Nephron (organoid): Measurements from ENCODE around the gene COL4A5.

ENCODE experiments used
- H3K27ac Mint-ChIP-seq, 3 experiments: 2 replicates each; pipeline ENCODE4 v1.8.0; 2020; ENCODE audit warnings: mixed read lengths in 3 of 3, mild to moderate bottlenecking in 2 of 3, moderate library complexity in 1 of 3
- H3K27me3 Mint-ChIP-seq: 2 replicates; pipeline ENCODE4 v1.8.0; 2021; ENCODE audit warnings: low read depth, mild to moderate bottlenecking, moderate library complexity, mixed read lengths
- H3K36me3 Mint-ChIP-seq: 2 replicates; pipeline ENCODE4 v1.8.0; 2020; ENCODE audit warnings: low read depth, mixed read lengths
- H3K4me1 Mint-ChIP-seq: 2 replicates; pipeline ENCODE4 v1.8.0; 2020; ENCODE audit warnings: mixed read lengths
- H3K4me3 Mint-ChIP-seq, 3 experiments: 2 replicates each; pipeline ENCODE4 v1.8.0; 2020; ENCODE audit warnings: mild to moderate bottlenecking in 3 of 3, mixed read lengths in 3 of 3, moderate library complexity in 2 of 3
- H3K9me3 Mint-ChIP-seq: 2 replicates; pipeline ENCODE4 v1.8.0; 2020; ENCODE audit warnings: mixed read lengths
- TF ChIP-seq, protein P1 (sequence below), 3 experiments: fragments of 200-600 bp; sonication (generic); IDR thresholded peaks; one replicate each; pipeline ENCODE4 v1.5.0; 2021; ENCODE audit warnings: antibody characterized with exemption in 3 of 3; ENCODE audit not compliant: unreplicated experiment in 3 of 3

Gene COL4A5

DNA sequence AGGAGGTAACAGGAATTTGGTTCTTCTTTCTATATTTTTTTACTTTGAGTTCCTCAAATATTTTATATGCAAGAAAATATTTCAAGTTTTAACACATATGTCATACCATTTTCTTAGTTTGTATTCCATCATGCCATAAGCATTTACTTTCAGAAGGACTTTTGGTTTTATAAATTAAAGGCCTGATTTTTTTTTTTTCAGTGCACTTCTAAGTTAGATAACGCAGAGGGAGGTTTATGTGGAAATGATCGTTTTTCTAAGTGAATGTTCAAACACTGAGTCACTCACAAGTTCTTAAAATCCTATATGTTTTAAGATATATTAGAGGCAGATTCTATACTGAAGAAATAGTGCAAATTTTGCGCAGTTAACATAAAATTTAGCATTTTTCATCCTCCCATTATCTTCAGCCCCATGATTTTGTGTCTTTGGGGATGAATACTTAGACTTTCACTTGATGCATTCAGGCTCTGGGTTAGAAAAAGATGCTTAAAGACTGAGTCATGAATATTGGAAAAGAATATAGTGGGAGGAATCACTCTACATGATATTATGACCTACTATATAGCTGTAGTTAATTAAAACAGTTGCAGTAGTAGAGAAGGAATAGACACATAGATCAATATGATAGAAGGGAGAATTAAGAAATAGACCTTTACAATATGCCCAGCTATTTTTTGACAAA lies 54.9 kb downstream of the COL4A5 start:
- Mint-ChIP-seq H3K27me3 (no peaks in the 10 kb centered on the region), H3K4me1 (no peaks in the 10 kb centered on the region), H3K4me3 (no peak overlapping the region), H3K36me3 (peaks cover 26% of the 10 kb centered on the region), H3K27ac (no peak overlapping the region), H3K9me3 (peaks cover 2% of the 10 kb centered on the region)
- TF ChIP-seq, protein P1, sequence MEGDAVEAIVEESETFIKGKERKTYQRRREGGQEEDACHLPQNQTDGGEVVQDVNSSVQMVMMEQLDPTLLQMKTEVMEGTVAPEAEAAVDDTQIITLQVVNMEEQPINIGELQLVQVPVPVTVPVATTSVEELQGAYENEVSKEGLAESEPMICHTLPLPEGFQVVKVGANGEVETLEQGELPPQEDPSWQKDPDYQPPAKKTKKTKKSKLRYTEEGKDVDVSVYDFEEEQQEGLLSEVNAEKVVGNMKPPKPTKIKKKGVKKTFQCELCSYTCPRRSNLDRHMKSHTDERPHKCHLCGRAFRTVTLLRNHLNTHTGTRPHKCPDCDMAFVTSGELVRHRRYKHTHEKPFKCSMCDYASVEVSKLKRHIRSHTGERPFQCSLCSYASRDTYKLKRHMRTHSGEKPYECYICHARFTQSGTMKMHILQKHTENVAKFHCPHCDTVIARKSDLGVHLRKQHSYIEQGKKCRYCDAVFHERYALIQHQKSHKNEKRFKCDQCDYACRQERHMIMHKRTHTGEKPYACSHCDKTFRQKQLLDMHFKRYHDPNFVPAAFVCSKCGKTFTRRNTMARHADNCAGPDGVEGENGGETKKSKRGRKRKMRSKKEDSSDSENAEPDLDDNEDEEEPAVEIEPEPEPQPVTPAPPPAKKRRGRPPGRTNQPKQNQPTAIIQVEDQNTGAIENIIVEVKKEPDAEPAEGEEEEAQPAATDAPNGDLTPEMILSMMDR (IDR thresholded peaks at IDR 0.05; ENCODE audit: unreplicated experiment in 3 of 3), result no peak

DNA sequence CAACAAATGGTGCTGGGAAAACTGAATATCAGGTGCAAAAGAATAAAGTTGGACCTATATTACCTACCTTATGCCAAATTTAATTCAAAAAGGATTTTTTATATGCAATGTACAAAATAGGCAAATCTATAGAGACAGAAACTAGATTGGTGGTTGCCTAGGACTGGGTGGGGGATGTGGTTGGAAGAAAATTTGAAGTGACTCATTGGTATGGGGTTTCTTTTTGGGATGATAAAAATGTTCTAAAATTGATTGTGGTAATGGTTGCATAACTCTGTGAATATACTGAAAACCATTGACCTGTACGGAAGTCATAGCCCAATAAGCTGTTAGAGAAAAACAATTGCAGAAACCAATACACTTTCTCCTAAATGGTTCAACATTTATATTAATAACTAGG lies 72.1 kb downstream of the COL4A5 start:
- H3K4me1 Mint-ChIP-seq, result no peaks in the 10 kb centered on the region
- H3K36me3 Mint-ChIP-seq, result peaks cover 46% of the 10 kb centered on the region
- no peak overlapping the region for H3K4me3 Mint-ChIP-seq
- H3K27ac Mint-ChIP-seq, result no peak overlapping the region
- peaks cover 23% of the 10 kb centered on the region for H3K9me3 Mint-ChIP-seq
- no peaks in the 10 kb centered on the region for H3K27me3 Mint-ChIP-seq
- TF ChIP-seq, protein P1 (IDR thresholded peaks at IDR 0.05; ENCODE audit: unreplicated experiment in 3 of 3), result no peak

DNA sequence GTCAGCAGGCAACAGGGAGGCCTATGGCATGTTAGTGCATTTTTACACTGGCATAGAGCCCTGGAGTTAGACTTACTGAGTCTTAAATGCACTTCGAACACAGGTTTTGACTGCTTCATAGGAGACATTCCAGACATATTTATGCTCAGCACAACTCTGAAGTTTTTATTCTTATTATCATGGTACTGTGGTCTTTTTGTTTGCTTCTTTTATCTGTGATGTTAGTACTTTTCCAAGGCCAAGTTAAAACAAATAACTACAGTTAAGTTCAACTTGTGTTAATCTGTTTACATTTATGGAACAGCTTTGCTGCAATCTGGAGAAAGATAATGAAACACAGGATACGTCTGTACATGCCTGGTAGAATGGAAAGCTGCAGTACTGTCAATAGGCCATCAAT lies 76.5 kb downstream of the COL4A5 start:
- no peaks in the 10 kb centered on the region for H3K27me3 Mint-ChIP-seq
- peaks cover 4% of the 10 kb centered on the region for H3K9me3 Mint-ChIP-seq
- H3K36me3 Mint-ChIP-seq, result peaks cover 27% of the 10 kb centered on the region
- no peaks in the 10 kb centered on the region for H3K4me1 Mint-ChIP-seq
- peak overlapping the region; percentile 9 to 41 (median 40) for H3K27ac Mint-ChIP-seq
- TF ChIP-seq, protein P1 (IDR thresholded peaks at IDR 0.05; ENCODE audit: unreplicated experiment in 3 of 3), result no peak
- H3K4me3 Mint-ChIP-seq, result no peak overlapping the region

DNA sequence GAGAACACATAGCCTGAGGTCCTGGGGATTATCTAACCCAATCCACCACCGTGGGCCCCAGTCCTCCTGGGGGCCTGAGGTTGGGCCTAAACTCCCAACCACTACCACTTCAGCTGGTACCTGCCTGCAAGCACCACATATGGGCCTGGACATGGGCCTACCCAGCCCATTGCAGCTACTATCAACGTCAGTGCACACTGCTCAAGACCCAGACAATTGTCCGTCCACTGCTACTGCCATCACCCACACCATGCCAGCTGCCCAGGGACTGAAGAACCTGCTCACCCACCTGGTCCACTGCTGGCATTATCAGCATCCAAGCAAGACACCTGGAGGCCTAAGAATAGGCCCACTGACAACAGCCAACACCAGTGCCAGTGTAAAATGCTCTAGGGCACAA lies 88.1 kb downstream of the COL4A5 start:
- Mint-ChIP-seq H3K9me3 (peaks cover 62% of the 10 kb centered on the region), H3K27me3 (no peaks in the 10 kb centered on the region), H3K4me1 (no peaks in the 10 kb centered on the region), H3K36me3 (peaks cover 83% of the 10 kb centered on the region), H3K4me3 (no peak overlapping the region), H3K27ac (no peak overlapping the region)
- TF ChIP-seq, protein P1 (IDR thresholded peaks at IDR 0.05; ENCODE audit: unreplicated experiment in 3 of 3), result no peak

DNA sequence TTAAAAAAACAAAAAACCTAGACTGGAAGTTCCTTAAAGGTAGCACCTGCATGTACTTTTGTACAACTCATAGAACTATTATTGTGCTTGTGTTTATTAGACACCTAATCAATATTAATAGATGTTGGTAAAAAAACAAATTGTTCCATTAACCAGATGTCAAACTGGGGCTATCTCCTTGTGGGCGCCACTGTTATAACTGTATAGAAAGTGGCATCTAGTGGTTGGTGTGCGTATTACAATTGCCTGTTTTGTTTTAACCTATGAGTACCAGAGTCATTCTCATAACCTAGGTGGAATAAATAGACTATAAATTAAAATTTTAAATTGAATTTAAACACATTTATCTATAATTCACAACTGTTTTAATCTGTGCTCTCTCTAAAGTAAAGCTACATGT lies 97.4 kb downstream of the COL4A5 start:
- Mint-ChIP-seq H3K9me3 (peaks cover 36% of the 10 kb centered on the region), H3K27ac (no peak overlapping the region), H3K4me3 (no peak overlapping the region), H3K4me1 (peaks cover 5% of the 10 kb centered on the region), H3K36me3 (peaks cover 32% of the 10 kb centered on the region), H3K27me3 (no peaks in the 10 kb centered on the region)
- TF ChIP-seq, protein P1 (IDR thresholded peaks at IDR 0.05; ENCODE audit: unreplicated experiment in 3 of 3), result peak; percentile 66 to 86 (median 73)

DNA sequence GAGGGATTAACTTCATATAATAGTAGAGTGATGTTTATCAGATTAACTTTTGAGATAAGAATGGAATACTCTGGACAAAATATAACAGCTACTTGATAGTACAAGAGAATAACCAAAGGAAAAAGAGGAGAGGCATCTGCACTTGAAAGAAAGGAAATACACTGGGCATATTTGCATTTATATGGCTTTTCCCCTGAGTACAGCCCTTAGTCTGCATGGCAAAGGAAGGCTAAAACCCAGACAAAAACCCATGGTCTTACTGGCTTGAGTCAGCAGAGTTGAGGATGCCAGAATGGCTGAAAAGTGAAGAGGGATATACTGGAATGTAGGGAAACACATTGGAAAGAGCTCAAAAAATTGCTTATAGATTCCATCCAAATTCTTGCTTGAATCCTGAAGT lies 101.6 kb downstream of the COL4A5 start:
- Mint-ChIP-seq H3K9me3 (peaks cover 32% of the 10 kb centered on the region), H3K4me3 (no peak overlapping the region), H3K27ac (no peak overlapping the region), H3K27me3 (no peaks in the 10 kb centered on the region), H3K36me3 (peaks cover 63% of the 10 kb centered on the region), H3K4me1 (peaks cover 5% of the 10 kb centered on the region)
- TF ChIP-seq, protein P1 (IDR thresholded peaks at IDR 0.05; ENCODE audit: unreplicated experiment in 3 of 3), result no peak
